Activated naive CD4-positive, alpha-beta T cell (primary cell): Measurements from ENCODE around the gene DNAJB8.

Experiments used
- DNase-seq, 4 experiments: peaks; one replicate each; lab custom pipeline; 2025; lab: John Stamatoyannopoulos, UW

Gene DNAJB8

DNA sequence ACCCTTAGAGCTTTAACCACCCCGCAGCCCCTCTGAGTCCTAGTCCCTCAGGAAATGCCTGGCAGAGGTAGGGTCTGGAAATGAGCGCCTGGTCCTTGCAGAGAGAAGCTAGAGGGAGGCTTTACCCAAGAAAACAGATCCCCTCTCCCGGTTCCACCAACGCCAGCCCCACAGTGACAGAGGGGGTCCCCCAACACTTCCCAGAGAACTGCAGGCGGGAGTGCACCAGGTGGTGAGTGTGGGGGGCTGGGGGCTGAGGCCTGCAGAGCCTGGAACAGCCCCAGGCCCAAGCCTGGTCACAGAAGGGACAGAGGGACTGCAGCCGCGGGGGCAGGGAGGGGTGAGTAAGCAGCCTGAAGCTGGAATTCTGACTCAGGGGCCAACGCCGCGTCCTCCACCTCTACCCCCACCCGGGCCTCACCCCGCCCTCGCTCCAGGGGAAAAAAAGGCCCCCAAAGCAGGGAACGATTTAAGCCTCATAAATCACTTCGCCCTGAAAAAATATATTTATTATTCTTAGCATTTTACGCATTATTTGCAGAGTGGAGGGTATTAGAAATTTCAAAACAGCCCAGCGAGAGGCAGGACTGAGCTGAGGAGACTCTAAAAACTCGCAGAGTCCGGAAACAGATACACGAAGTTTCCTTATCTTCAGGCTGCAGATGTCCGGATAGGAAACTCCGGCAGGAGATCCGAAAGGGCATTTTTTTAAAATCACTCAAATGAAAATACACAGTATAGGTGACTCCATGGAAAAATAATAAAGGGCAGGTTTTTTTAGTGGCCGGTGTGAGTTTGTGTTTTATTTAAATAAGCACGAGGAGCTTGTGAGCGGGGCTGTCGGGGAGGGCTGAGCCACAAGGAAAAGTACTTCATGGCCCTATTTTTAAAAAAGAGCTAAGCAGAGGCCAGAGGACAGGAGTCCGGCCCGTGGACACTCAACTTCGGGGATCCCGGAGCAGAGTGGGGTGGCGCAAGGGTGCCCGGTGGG is 16.3 kb upstream of the DNAJB8 start:
- no peak for DNase-seq

DNA sequence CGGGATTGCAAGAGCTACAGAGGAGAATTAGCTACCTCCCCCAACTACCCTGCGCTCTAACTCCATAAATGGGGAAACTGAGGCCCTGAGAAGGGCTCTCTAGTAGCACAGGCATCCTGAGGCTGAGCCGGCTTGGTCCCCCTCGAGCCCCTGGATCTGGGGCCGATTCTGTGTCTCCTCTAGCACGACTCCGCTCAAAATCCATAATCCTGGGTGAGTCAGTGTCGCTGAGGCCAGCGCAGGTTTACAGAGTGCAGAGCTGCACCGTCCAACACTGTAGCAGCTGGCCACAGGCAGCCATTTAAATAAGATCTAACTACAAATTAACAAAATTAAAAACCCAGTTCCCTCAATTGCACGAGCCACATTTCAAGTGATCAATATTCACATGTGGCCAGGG is 15.5 kb upstream of the DNAJB8 start:
- DNase-seq = no peak

DNA sequence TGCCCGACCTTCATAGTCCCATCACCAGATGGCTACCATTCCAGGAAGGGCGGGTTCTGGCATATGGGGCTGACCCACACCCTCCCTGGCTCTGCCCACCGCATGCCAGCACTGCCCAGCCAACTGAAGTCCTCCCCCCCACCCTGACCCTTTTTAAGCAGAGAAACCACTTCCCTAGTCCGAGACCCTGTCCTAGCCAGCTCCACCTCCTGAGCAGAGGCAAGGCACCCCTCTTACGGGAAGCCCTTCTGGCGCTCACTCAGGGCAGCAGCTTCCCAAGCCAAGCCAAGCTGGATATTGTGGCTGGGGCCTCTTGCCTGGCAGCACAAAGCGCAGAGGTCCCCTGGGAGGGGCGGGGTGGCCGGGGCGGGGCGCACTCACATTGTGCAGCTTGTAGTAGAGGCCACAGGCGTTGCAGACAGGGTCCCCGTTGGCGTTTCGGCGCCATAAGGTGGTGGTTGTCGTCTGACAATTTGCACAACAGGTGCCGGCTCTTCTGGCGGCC is 14.8 kb upstream of the DNAJB8 start:
- no peak for DNase-seq

DNA sequence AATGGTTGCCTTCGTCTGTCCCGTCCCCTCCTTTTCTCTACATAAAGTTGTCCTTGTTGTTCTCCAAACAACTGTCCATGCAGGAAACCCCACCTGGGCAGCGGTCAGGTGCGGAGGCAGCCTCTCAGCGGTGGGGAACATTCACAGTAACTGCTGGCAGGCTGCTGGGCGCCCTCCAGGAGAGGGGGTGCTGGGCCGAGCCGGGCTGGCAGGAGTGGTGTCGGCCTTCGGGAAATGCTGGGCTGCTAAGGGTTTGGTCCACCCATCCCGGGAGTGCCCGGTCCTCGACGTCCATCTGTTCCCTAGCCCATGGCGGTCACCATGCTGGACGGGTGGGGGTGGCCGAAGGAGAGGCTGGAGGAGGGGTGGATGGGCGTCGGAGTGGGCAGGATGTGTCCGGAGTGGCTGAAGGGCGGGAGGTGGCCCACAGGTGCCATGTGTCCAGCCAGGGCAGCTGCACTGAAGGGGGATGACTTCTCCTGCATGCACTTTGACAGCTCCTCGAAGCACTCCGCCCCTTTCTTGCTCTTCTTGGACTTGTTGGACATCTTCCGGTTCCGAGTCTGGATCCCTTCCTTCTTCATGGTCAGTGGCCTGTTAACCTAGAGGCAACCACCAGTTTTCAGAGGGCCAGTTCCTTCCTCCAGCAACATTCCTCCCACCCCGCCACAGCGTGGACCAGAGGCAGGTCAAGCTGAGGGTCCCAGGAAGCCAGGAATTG is 14.2 kb upstream of the DNAJB8 start:
- no peak for DNase-seq

DNA sequence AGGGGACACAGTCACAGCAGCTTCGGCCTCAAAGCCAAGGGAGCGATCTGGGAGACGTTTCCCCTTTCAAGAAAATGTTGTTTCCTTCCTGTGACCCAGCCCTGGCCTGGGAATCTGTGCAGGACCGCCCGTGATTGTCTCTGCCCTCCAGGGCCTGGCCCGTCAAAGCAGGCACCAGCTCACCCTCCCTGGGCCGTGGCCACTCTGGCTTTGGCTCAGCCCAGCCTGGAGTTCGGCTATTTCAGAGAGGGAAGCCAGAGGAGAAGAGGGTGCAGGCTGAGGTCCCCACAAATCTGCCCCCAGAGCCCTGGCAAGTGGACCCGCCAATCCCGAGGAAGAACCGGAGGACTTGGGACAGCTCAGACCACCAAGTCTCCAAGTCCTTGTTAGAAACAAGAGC is 13.6 kb upstream of the DNAJB8 start:
- DNase-seq = no peak

DNA sequence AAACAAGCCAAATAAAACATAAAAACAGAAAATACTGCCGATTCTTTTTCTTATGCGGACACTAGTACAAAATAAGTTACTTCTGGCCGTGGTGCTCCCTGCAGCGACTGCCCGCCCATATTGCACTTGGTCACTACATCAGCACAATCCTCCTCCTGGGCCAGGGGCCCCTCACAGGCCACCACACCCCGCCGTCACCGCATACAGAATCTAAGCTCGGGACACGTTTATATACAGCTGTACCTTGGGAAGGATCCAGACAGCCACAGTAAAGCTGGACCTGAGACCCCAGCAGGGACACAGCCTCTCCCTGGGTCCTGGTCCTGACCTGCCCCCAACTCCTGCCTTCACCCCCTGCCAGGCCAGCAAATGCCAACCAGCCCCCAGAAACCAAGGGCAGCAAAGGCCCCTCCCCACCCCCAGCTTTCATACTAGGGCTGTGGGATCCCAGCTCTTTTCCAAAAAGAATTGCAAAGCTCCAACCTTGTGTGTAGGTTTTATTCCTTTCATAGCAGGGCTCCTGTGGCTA is 12.9 kb upstream of the DNAJB8 start:
- DNase-seq = no peak

DNA sequence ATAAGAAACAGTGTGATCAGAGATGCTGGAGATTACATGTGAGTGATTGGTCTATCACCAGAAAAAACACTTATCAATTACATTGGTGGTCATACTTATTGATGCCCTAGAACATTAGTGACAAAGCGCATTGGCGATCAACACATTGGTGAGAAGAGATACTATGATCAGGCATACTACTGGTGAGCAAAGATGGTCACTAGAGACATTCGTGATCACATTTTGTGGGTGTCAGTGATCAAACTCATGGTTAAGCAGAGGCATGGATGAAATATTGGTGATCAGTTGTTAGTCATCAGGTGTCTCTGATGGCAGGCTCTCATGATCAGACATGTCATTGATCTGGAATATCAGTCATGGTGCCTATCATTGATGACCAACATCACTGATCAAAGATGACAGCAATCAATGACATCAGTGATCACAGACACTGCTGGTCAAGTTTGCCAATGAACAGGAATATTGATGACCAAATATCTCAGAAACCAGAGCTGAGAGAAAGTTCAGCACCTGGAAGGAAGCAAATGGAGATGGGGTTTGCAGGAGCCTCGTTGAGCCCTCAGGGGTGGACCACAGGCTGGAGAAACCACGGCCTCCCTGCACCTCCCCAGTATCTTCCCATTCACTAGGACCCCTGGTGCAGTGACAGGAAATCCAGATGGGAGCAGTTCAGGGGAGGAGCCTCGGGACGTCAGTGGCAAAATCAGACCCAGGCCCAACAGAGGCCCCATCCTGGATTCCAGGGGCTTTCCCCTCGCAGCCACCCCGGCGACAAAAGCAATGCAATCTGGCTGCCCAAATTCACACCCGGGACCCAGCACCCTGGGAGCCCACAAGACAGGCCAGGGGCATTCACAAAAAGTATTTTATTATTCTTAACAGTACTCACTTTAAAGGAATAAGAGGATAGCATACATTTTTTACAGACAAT is 12.2 kb upstream of the DNAJB8 start:
- DNase-seq = no peak

DNA sequence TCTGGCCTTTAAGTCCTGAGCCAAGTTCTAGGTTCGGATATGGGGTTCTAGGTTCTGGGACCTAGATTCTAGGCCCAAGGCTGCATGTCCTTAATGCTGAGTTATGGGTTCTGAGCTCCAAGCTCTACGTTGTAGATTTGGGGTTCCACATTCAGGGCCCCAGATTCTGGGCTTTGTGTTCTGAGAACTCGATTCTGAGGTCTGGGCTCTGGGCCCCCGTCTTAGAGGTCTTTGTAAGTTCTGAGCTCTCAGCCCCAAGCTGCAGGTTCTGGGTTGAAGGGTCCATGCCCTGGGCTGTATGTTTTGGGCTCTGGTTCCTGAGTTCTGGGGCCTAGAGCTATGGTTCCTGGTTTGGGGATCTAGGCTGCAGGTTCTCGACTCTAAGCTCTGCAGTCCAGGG is 10.0 kb upstream of the DNAJB8 start:
- no peak for DNase-seq

DNA sequence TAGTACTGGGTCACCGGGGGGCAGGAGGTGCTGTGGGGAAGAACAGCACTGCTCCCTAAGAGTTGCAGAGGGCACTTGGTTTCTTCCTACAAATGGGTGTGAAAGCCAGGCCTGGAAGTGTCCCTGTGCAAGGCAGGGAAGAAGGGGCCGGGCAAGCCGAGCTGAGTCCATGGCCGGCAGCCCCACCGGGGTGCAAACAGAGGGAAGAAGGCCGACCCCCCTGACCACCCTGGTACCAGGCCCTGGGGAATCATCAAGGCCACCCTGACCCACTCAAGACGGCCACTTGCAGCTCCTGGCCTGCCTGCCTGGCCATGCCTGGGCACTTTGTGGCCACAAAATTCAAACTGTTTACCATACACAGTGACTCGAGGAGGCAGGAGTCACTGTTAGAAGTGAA is 8.7 kb upstream of the DNAJB8 start:
- no peak for DNase-seq

DNA sequence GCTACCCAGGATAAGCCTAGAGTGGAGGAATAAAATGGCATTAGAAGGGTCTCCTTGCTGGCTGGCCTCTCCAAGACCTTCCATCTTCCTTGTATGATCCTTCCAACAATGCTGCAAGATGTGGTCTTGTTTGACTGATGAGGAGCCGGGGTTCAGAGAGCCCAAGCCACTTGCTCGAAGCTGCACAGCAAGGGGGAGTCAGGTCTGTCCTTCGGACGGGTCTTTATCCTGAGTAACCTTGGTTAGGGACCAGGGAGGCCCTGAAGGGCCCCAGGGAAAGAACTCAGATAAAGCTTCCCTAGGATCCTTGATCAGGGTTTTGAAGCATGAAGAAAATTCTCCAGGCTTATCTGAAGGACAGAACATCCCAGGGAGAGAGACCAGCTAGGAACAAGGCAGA is 7.0 kb upstream of the DNAJB8 start:
- DNase-seq = no peak

DNA sequence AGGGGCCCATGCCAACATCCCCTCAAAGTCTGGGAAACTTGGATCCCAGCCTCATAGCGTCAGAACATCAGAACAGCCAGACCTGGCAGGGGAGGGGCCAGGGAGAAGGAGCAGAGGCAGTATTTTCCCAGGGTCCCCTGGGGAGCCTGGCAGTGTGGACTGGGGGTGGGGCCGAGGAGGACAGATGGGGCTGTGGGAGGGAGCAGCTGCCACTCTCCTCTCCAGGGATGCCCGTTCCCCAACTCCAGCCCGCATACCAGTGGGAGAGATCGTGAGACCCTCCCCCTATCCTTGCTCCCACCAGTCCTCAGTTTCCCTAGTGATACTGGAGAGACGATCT is 6.5 kb upstream of the DNAJB8 start:
- no peak for DNase-seq

DNA sequence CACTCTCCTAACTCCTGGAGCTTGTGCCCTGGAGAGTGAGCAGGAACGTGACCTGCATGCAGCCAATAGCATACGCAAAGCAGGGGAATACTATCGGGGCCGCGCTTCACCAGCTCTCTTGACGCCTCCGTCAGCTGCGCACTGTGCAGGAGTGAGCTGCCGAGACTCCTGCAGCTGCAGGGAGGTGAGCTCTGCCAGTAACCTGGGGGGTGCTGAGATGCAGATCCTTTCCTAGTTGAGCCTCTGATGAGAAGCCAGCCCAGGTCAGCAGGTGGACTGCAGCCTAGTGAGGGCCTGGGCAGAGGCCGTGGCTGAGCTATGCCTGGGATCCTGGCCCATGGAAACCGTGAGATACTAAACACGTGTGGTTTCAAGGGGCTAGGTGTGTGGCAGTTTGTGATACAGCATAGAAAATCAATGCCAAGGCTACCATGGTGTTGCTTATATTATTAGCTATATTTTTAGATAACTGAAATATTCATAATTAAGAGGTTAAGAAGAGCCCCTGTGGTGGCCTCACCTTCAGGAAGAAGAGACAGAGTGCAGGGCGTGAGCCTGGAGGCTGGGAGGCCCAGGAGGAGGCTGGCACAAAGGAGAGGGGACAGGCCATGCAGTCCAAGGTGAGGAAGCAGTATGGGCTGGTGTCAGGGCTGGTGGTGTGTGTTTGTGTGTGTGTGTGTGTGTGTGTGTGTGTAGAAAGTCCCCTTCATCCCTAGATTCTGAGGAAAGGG is 5.9 kb upstream of the DNAJB8 start:
- no peak for DNase-seq

DNA sequence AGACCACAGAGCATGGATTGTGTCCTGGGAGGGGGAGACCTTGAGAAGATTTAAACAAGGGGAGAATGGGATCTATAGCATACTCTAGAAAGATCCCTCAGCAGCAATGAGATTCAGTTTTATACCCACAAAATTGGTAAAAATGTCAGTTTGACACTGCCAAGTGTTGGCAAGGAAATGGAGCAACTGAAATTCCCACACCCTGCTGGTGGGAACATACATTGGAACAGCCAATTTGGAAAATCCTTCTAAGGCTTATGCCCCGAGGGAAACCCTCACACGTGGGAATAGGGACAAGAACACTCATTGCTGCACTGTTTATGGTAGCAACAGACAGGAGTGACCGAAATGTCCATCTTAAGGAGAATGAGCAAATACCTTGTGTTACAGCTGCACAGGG is 5.0 kb upstream of the DNAJB8 start:
- DNase-seq = no peak

DNA sequence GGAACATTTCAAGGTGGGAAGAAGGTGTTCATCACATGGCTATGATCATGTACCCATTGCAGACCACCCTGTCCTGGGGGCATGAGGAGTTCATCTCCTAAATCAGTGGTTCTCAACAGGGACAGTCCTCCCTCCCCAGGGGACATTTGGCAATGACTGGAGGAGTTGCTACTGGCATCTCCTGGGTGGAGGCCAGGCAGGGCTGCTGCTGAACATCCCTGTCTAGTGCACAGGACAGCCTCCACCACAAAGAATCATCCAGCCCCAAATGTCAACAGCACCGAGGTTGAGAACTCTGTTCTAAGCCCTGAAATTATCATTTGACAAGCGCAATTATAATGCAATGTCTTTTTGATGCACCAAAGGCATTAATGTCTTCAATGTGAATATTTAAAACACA is 4.4 kb upstream of the DNAJB8 start:
- no peak for DNase-seq

DNA sequence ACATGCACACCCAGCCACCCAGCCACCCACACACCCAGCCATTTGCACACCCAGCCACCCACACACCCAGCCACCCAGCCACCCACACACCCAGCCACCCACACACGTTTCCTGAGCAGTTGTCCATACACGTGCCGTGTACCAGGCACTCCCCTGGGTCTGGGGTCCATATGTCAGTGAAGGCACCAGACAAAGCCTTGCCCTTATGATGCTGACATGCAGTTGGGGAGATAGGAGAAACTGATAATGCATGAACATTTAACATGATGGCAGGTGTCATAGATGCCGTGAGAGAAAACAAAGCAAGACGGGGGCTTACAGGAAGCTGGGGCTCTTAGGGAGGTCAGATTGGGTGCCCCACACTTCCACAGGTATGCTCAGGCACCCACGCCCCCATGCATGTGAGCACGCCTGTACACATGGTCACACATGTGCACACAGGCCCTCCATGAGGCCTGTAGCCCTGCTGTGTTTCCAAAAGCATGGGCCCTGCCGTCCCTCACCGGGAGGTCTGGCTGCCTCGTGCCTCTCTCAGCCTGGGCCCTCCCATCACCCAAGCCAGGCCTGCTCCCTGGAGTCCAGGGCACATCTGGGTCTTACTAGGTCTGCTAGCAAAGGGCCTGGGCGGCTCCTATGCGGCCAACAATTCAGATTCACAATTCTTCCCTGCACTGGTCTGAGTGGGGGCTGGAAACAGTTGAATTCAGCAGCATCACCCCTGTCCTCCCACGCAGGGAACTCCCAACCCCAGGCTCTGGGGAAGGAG is 3.6 kb upstream of the DNAJB8 start:
- no peak for DNase-seq

DNA sequence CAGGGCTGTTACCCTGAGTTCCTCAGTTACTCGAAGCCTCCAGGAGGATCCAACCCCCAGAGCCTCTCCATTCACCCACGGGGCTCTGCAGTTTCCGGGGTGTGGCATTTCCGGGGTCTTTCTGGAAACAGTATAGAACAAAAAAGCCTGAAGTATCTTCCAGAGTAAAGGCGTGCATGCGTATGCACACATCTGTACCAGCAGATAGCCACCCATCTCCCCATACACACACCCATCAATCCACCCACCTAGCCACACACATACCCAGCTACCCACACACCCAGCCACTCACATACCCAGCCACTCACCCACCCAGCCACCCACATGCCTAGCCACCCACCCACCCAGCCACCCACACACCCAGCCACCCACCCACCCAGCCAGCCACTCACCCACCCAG is 2.9 kb upstream of the DNAJB8 start:
- DNase-seq = no peak

DNA sequence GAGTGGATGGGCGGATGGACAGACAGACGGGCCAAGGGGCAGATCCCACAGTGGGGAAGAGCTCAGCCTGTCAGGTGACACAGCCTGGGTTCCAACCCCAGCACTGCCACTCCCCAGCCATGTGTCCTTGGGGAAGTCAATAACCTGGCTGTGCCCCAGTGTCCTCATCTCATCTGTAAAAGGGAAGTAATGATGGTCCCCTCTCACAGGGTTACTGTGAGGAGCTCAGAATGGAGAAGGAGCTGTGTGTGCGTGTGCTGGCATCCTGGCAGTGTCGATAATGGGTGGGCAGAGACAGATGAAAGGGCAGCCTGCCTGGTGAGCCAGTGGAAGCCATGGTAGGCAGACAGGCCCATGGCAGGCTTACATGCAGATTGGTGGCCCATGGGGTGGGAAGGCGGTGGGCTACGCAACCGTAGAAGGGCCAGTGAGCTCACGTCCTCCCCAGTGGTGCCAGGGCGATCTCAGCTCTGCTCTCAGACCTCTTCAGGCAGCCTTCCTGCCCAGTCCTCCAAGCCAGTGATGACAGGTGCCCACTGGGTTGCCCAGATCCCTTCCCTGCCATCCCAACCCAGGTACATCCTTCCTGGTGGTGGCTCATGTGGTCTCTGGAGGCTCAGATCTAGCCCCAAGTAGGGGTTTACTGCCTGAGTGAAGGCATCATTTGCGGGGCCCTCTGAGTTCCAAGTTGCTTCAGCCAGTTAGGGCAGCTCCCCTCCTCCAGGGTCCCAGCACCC is 2.3 kb upstream of the DNAJB8 start:
- no peak for DNase-seq

DNA sequence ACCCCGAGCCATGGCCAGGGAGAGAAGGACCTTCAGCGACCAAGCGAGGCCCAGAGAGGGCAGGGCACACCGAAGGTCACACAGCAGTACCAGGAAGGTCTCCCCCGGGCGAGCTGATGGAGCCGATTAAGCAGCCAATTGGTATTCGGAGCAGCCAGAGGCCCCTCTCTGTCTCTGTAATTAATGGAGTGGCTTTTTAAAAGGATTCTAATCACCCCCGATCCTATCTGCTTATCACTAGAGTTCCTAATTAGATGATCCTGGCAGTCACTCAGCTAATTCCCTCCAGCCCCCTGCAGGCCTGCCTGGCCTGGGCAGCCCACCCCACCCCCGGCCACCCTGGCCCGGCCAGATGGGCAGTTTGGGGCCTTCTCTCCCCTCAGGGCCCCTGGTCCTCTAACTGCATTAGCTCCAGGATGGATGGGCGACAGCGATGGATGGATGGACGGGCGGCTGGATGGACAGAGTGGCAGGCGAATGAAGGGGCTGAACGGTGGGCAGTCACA is 1.6 kb upstream of the DNAJB8 start:
- DNase-seq = no peak

DNA sequence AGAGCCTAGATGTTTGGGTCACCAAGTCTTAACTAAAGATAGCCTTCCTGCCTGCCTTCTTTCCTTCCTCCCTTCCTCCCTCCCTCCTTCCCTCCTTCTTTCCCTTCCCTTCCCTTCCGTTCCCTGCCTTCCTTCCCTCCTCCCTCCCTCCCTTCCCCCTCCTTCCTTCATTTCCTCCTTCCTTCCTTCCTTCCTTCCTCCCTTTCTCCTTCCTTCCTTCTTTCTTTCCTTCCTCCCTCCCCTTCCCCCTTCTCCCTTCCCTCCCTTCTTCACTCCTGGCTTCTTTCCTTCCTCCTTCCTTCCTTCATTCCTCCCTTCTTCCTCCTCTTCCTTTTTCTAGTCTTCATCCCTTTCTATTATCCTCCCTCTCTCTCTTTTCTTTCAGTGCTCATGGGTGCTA is 2.0 kb downstream of the DNAJB8 start:
- DNase-seq = no peak

DNA sequence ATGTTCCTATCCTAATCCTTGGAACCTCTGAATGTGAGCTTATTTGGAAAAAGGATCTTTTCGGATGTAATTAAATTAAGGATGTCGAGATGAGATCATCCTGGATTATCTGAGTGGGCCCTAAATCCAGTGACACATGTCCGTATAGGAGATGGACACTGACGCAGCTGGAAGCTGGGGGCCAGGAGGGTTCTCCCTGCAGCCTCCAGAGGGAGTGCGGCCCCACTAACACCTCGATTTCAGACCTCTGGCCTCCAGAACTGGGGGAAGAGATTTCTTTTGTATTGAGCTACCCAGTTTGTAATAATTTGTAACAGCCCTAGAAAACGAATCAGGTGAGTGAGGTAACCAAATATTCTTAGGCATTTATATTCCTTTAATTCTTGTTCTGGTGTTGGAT is 2.5 kb downstream of the DNAJB8 start:
- no peak for DNase-seq
